Activated naive CD8-positive, alpha-beta T cell treated with anti-CD3 and anti-CD28 coated beads, Interleukin-2, amount 50 U/mL, for 16 hours (primary cell): ENCODE results near the gene LPO.

Experiments used
- DNase-seq: peaks from one replicate; pipeline ENCODE4 v3.0.0-alpha.2; 2020; ENCODE audit warnings: low read depth, low spot score

The LPO gene

DNA sequence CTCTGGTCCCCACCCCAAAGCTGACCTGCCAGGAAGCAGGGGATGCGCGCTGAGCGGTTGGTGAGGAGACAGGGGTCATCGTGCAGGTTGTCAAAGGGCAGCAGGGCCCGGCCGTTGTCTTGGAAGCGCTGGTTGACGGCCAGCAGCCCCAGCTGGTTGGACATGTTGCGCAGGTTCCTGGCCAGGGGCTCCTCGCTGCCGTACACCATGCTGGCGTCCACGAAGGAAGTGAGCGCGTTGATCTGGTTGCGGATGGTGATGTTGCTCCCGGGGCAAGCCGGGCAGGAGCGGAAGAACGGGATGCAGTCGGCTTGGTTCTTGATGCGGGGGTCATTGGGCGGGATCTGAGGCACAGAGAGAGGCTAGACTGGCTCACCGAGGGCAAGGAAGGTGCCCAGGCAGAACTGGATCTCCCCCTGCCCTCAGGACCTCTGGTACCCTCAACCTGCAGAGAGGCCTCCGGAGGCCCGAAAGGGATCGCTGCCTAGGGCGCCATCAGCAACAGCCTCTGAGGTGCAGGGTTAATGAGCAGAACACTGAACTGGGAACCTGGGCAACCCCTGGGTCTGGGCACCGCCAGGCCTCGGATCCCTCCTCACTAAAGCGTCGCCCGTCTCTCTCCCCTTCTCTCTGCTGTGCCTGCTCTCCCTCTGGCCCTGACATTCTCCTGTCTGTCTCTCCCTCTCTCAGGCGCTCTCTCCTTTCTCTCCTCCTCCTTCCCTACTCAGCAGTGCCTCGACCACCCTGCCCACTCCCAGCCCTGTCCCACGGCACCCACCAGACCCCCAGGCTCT lies 39.6 kb downstream of the LPO start:
- no peak for DNase-seq

- DNase-seq, result no peak
Measured at GRCh38 chr17:58278661-58279015, 40.3 kb downstream of the LPO start.

GRCh38 chr17:58279016-58279711 lies 40.8 kb downstream of the LPO start:
- no peak for DNase-seq

GRCh38 chr17:58279736-58280479 lies 41.5 kb downstream of the LPO start:
- DNase-seq, result no peak

DNA sequence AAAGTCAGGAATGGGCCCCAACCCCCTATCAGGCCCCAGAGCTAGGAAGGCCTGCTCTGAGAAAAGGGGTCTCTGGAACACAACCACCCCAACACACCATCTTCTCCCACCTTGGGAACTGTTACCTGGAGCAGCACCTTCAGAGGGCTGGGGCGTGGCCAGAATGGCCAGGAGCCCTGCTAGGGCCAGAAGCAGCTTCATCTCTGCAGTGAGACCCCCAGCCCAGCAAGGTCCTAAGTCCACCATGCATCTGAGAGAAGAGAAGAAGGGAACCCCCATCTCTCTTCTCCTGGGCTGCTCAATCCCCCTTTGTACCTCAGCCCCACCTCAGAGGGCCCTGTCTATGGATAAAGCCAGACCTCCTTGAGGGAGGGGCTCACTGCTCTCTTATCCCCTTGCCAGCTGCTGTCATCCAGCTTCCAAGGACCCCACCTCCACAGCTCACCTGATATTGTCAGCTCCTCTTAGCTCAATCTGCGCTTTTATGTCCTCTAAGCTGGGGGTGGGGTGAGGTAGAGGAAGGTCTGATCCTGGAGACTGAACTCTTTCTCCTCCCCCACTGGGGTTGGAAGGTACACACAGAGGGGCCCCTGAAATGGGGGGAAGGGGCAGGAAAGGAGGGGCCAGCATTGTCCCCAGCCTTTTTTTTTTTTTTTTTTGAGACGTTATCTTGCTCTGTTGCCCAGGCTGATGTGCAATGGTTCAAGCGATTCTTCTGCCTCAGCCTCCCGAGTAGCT lies 42.3 kb downstream of the LPO start, which contains the start of gene MPO:
MPO (minus strand) TSS at position 456 of the 738 bp plus-strand sequence; CDS start at position 279, 177 bp downstream.
- DNase-seq, result no peak

GRCh38 chr17:58281511-58282011 lies 43.2 kb downstream of the LPO start:
- DNase-seq, result no peak

GRCh38 chr17:58282442-58282841 lies 44.1 kb downstream of the LPO start:
- DNase-seq, result no peak

- DNase-seq, result no peak
Measured at GRCh38 chr17:58283674-58284612, 45.6 kb downstream of the LPO start.

GRCh38 chr17:58284613-58285421 lies 46.4 kb downstream of the LPO start:
- no peak for DNase-seq

GRCh38 chr17:58285422-58285810 lies 47.0 kb downstream of the LPO start:
- DNase-seq, result no peak

DNA sequence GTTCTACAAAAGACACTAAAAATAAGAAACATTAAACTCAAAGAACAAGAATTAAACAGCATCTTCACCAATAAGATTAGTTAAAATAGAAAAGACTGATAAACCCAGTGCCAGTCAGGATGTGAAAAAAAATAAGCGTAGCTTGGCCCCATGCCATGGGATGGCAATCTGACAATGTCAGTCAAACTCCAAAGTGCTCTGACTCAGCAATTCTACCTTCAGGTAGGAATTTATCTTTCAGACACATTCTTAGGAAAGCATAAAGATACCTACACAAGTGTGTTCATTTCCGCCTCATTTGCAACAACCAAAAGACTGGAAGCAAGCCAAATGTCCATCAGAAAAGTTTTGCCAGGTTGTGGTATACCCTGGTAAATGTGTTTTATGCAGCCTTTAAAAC lies 51.5 kb downstream of the LPO start:
- no peak for DNase-seq

- no peak for DNase-seq
Measured at GRCh38 chr17:58291246-58291645, 52.9 kb downstream of the LPO start.

DNA sequence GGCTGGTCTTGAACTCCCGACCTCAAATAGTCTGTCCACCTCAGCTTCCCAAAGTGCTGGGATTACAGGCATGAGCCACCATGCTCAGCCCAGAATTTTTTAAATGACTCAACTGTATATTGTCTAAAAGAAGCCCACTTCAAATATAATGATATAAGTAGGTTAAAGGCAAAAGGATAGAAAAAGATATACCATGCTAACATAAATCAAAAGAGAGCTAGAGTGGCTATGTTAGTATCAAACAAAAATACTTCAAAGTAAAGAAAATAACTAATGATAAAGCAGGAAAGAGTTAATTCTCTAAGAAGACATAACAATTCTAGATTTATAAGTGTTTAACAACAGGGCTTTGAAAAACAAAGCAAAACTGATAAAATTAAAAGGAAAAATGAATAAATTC lies 55.6 kb downstream of the LPO start:
- no peak for DNase-seq

GRCh38 chr17:58300336-58300735 lies 62.0 kb downstream of the LPO start:
- DNase-seq, result no peak

GRCh38 chr17:58301504-58302150 lies 63.2 kb downstream of the LPO start:
- DNase-seq, result no peak

- no peak for DNase-seq
Measured at GRCh38 chr17:58302171-58302918, 64.0 kb downstream of the LPO start.

DNA sequence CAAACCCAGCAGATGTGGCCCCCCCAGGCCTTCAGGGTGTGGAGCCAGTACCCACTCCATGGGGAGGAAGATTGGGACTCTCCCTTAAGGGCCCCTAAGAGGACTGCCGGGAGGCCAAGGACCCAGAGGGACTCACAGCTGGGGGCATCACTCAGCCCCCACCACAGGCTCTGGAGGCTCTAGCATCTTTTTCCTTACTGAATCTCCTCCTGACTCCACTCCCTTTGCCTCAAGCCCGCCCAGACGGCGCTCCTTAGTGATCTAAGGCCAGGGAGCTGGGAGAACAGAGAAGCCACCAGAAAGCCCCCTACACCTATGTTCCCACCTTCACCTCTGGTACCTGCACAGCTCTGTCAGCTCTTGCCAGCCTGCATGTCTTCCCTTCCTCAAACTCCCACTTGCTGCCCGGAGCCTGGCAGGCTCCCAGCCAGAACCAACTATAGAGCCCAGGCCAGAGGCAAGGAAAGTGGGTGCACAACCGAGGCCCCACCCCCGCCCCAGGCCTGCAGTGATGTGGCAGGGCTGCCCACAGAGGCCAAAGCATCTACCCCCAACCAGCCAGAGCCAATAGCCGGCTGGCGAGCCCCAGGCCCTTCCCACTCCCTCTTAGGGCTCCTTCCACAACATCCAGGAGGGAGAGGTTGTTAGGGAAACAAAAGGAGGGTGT lies 64.7 kb downstream of the LPO start:
- DNase-seq, result no peak
